Liver (tissue), 2 donors: ENCODE data around the gene MBP.
"Not testable (repeated sequence)": the region's sequence is repeated elsewhere in the genome, so short reads cannot be mapped to it uniquely, and the experiment has no call there.

Experiments used
- JUND ChIP-seq, 2 donors: IDR thresholded peaks; 2 replicates each; pipeline ENCODE4 v1.6.1; 2016; ENCODE audit warnings: antibody characterized with exemption in 2 of 2
- RAD21 ChIP-seq, 2 donors: IDR thresholded peaks; 2 replicates each; pipeline ENCODE4 v1.6.1; 2016; ENCODE audit warnings: antibody characterized with exemption in 2 of 2, mild to moderate bottlenecking in 2 of 2
- TAF1 ChIP-seq: conservative IDR thresholded peaks from 2 replicates; pipeline ENCODE4 v1.6.1; 2016; ENCODE audit warnings: antibody characterized with exemption, mild to moderate bottlenecking
- donor health status: healthy.

DNA sequence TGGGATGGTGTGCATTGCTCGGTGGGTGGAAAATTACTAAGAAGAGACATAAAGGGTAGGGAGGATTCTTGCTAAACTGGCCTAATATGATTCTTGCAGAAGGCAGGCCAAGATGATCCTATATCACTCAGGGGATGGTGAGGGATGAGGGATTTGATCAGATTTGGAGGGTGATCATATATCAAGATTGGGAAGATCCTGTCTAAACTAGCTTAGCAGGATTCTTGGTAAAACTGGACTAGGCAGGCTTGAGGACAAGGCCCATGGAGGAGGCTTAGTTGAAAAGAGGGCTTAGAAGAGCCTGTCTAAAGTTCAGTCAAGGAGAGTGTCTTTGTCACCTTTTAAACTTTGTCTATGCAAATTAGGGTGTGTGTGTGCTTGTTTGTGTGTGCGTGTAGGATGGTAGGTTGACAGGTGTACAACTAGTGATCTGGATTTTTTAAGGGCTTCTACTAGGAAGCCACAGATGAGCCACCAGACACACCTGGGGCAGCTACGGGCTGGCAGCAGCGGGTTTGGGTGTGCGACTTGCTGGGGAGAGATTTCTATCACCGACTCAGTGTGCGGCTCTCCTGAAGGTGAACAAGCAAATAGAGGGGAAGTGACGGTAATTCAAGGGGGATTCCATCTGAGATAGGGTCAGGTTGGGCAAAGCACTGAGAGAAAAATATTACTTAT, 142.1 kb downstream of the MBP start:
- not testable (repeated sequence) for TF ChIP-seq TAF1; RAD21 (IDR thresholded peaks at IDR 0.05); JUND (IDR thresholded peaks at IDR 0.05)
